Thyroid gland (tissue), 4 donors: ENCODE measurements around the gene SNRNP70.

ENCODE experiments used
- CTCF ChIP-seq, 6 experiments: fragments of 200-600 bp in 3 of 6; fragments of 450-650 bp in 3 of 6; sonication (generic) in 3 of 6; IDR thresholded peaks; one replicate each; pipeline ENCODE4 v1.5.1; 2016 to 2019; ENCODE audit warnings: antibody characterized with exemption in 6 of 6, mild to moderate bottlenecking in 2 of 6, inconsistent platforms in 1 of 6, moderate library complexity in 1 of 6
- POLR2A ChIP-seq, 2 donors: fragments of 450-650 bp; IDR thresholded peaks; one replicate each; pipeline ENCODE4 v1.6.1; 2017; ENCODE audit warnings: antibody characterized with exemption in 2 of 2, mild to moderate bottlenecking in 2 of 2, moderate library complexity in 1 of 2

GRCh38 chr19:49152119-49152550, 66.9 kb downstream of the SNRNP70 start:
- no peak for TF ChIP-seq CTCF (IDR thresholded peaks at IDR 0.05)
- no peak for TF ChIP-seq POLR2A (IDR thresholded peaks at IDR 0.05)
